Measurements from ENCODE around the gene KCNAB1. TPM values are rescaled to one million over a fixed set of nuclear protein-coding genes. Genes with fewer than 3 reads are reported as not detected.
"Not testable (repeated sequence)": the region's sequence is repeated elsewhere in the genome, so short reads cannot be mapped to it uniquely, and the experiment has no call there.

KCNAB1 gene
- total RNA-seq, 1 donor from 2014 or later = 0.21 TPM

DNA sequence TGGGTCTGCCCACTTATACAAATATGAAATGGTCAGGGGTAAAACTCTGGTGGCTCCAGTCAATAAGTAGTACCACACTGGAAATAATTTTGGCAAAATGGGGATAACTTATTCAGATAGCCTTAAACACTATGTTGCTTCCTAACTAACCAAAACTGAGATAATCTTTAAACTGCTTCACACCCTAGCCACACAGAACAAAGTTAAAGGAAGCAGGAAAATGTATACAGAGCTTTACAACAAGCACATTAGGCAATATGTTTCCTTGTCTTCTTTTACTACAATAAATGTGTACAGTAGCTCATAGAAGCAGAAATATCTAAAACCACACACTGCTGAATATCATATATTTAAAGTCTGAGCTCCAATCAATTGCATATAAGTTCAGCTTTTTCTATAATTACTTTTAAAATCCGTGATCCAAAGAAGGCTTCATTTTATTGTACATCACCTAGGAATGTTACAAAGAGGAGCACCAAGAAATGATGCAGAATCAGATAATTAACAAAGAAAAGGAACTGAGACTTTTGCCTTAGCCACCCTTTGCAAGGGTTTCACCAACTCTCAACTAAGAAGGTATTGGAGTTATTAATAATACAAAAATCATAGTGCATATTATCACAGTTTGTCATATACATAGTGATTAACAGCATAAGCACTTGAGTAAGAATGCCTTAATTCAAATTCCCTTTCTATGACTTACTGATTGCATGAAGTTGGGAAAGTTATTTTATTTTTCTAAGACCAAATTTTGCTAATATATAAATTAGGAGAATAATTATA, 443.7 kb downstream of the KCNAB1 start:
- H3K27me3 Mint-ChIP-seq (ENCODE audit: unreplicated experiment) = no peaks in the 10 kb centered on the region
- no peaks in the 10 kb centered on the region for H3K9me3 Mint-ChIP-seq (ENCODE audit: unreplicated experiment)
- H3K27ac Mint-ChIP-seq (ENCODE audit: unreplicated experiment) = no peak overlapping the region
- no peak overlapping the region for H3K4me3 Mint-ChIP-seq (ENCODE audit: unreplicated experiment)
- no peak for DNase-seq (ENCODE audit: extremely low spot score, unreplicated experiment)
- no peak for TF ChIP-seq CTCF (IDR thresholded peaks at IDR 0.05)
- H3K4me1 Mint-ChIP-seq (ENCODE audit: unreplicated experiment) = no peaks in the 10 kb centered on the region
- no peaks in the 10 kb centered on the region for H3K36me3 Mint-ChIP-seq (ENCODE audit: unreplicated experiment)

DNA sequence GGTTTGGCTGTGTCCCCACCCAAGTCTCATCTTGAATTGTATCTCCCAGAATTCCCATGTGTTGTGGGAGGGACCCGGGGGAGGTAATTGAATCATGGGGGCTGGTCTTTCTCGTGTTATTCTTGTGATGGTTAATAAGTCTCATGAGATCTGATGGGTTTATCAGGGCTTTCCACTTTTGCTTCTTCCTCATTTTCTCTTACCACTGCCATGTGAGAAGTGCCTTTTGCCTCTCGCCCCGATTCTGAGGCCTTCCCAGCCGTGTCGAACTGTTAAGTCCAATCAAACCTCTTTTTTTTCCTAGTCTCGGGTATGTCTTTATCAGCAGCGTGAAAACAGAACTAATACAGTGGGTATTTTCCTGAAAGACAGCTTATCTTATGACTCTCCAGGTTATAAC, 448.6 kb downstream of the KCNAB1 start:
- not testable (repeated sequence) for H3K36me3 Mint-ChIP-seq (ENCODE audit: unreplicated experiment); H3K4me1 Mint-ChIP-seq (ENCODE audit: unreplicated experiment); DNase-seq (ENCODE audit: extremely low spot score, unreplicated experiment); H3K9me3 Mint-ChIP-seq (ENCODE audit: unreplicated experiment); H3K27ac Mint-ChIP-seq (ENCODE audit: unreplicated experiment); H3K27me3 Mint-ChIP-seq (ENCODE audit: unreplicated experiment); H3K4me3 Mint-ChIP-seq (ENCODE audit: unreplicated experiment)

DNA sequence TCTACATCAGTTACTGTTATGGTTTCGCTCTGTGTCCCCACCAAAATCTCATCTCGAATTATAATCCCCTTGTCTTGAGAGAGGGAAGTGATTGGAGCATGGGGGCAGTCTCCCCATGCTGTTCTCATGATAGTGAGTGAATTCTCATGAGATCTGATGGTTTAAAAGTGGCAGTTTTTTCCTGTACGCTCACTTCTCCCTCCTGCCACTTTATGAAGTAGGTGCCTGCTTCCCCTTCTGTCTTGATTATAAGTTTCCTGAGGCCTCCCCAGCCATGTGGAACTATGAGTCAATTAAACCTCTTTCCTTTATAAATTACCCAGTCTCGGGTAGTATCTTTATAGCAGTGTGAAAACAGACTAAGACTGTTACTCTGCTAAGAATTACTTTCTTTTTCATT, 449.5 kb downstream of the KCNAB1 start:
- not testable (repeated sequence) for H3K9me3 Mint-ChIP-seq (ENCODE audit: unreplicated experiment); H3K27ac Mint-ChIP-seq (ENCODE audit: unreplicated experiment); H3K27me3 Mint-ChIP-seq (ENCODE audit: unreplicated experiment); H3K4me1 Mint-ChIP-seq (ENCODE audit: unreplicated experiment); H3K36me3 Mint-ChIP-seq (ENCODE audit: unreplicated experiment); DNase-seq (ENCODE audit: extremely low spot score, unreplicated experiment); H3K4me3 Mint-ChIP-seq (ENCODE audit: unreplicated experiment)

- Mint-ChIP-seq H3K27me3 (ENCODE audit: unreplicated experiment) (no peaks in the 10 kb centered on the region), H3K4me1 (ENCODE audit: unreplicated experiment) (peaks cover 7% of the 10 kb centered on the region), H3K4me3 (ENCODE audit: unreplicated experiment) (no peak overlapping the region), H3K36me3 (ENCODE audit: unreplicated experiment) (no peaks in the 10 kb centered on the region), H3K9me3 (ENCODE audit: unreplicated experiment) (no peaks in the 10 kb centered on the region), H3K27ac (ENCODE audit: unreplicated experiment) (no peak overlapping the region)
- no peak for TF ChIP-seq CTCF (IDR thresholded peaks at IDR 0.05)
- DNase-seq (ENCODE audit: extremely low spot score, unreplicated experiment) = no peak
These were observed 455.3 kb downstream of the KCNAB1 start for GRCh38 chr3:156575641-156576040.

- Mint-ChIP-seq H3K27me3 (ENCODE audit: unreplicated experiment) (no peaks in the 10 kb centered on the region), H3K4me1 (ENCODE audit: unreplicated experiment) (peaks cover 7% of the 10 kb centered on the region), H3K36me3 (ENCODE audit: unreplicated experiment) (no peaks in the 10 kb centered on the region), H3K9me3 (ENCODE audit: unreplicated experiment) (no peaks in the 10 kb centered on the region), H3K4me3 (ENCODE audit: unreplicated experiment) (no peak overlapping the region), H3K27ac (ENCODE audit: unreplicated experiment) (no peak overlapping the region)
- no peak for TF ChIP-seq CTCF (IDR thresholded peaks at IDR 0.05)
- DNase-seq (ENCODE audit: extremely low spot score, unreplicated experiment) = no peak
These were observed 455.7 kb downstream of the KCNAB1 start for GRCh38 chr3:156576051-156576450.

DNA sequence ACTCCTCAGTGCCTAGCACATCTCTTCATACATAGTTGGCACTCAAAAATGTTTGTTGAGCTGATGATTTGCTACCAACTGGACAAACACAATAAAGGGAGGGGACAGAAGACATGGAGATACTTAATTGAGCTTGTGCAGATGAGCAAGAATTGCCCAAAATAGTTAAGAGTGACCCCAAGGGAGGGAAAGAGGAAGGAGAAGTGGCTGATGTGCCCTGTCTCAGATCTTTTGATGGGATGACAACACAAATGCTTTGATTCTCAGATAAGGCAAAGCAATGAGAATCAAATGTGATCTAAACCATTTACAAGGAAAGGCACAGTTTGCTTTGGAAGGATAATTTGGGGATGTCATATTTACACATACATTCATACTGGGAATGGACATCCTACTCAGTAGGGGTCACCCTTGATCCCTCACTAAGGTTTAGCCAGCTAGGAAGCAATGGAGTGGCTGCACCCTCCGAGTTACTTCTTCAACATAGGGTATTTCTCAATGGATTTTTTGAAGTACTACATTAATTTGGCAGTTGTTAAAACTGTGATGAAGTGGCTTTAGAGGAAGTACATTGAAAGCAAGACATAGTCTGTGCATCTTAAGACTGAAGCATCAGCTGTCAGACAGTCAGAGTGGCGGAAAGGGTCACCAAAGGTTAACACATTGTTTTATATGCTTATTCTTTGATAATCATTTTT, 456.4 kb downstream of the KCNAB1 start:
- H3K4me1 Mint-ChIP-seq (ENCODE audit: unreplicated experiment) = peaks cover 7% of the 10 kb centered on the region
- no peak for DNase-seq (ENCODE audit: extremely low spot score, unreplicated experiment)
- no peak overlapping the region for H3K27ac Mint-ChIP-seq (ENCODE audit: unreplicated experiment)
- TF ChIP-seq CTCF (IDR thresholded peaks at IDR 0.05) = no peak
- H3K27me3 Mint-ChIP-seq (ENCODE audit: unreplicated experiment) = no peaks in the 10 kb centered on the region
- no peaks in the 10 kb centered on the region for H3K36me3 Mint-ChIP-seq (ENCODE audit: unreplicated experiment)
- no peak overlapping the region for H3K4me3 Mint-ChIP-seq (ENCODE audit: unreplicated experiment)
- no peaks in the 10 kb centered on the region for H3K9me3 Mint-ChIP-seq (ENCODE audit: unreplicated experiment)

All from osteocyte (in vitro differentiated cells).